Type B pancreatic cell (in vitro differentiated cells): ENCODE measurements around the gene TBCC. TPM values are rescaled to one million over a fixed set of nuclear protein-coding genes. Genes with fewer than 3 reads are reported as not detected.
A peak's percentile ranks its signal among the peaks of the same experiment; 100 is the strongest.

Source experiments
- DNase-seq: peaks from one replicate; pipeline ENCODE4 v3.0.0; 2021; ENCODE audit warnings: mixed read lengths; ENCODE audit not compliant: unreplicated experiment; ENCODE audit errors: extremely low spot score
- H3K27ac Mint-ChIP-seq: 2 replicates; pipeline ENCODE4 v1.8.0; 2021; ENCODE audit warnings: mild to moderate bottlenecking, mixed read lengths
- H3K27me3 Mint-ChIP-seq: 2 replicates; pipeline ENCODE4 v1.8.0; 2021; ENCODE audit warnings: mixed read lengths
- H3K36me3 Mint-ChIP-seq: 2 replicates; pipeline ENCODE4 v1.8.0; 2021; ENCODE audit warnings: mixed read lengths
- H3K4me1 Mint-ChIP-seq: one replicate; pipeline ENCODE4 v1.8.0; 2021; ENCODE audit warnings: mixed read lengths; ENCODE audit not compliant: unreplicated experiment
- H3K4me3 Mint-ChIP-seq: 2 replicates; pipeline ENCODE4 v1.8.0; 2021; ENCODE audit warnings: mild to moderate bottlenecking, mixed read lengths
- H3K9me3 Mint-ChIP-seq: 2 replicates; pipeline ENCODE4 v1.8.0; 2021; ENCODE audit warnings: mixed read lengths
- total RNA-seq: library from RNA; stranded (reverse); gene quantifications from 2 replicates; pipeline ENCODE4 v1.2.1, GENCODE V29; 2021; ENCODE audit warnings: low replicate concordance
- TF ChIP-seq, protein P1 (sequence below): fragments of 200-600 bp; sonication (generic); conservative IDR thresholded peaks from 2 replicates; pipeline ENCODE4 v1.5.0; 2021; ENCODE audit warnings: antibody characterized with exemption, mild to moderate bottlenecking

Gene TBCC
- total RNA-seq, 1 donor from 2014 or later, result 29.3 TPM

DNA sequence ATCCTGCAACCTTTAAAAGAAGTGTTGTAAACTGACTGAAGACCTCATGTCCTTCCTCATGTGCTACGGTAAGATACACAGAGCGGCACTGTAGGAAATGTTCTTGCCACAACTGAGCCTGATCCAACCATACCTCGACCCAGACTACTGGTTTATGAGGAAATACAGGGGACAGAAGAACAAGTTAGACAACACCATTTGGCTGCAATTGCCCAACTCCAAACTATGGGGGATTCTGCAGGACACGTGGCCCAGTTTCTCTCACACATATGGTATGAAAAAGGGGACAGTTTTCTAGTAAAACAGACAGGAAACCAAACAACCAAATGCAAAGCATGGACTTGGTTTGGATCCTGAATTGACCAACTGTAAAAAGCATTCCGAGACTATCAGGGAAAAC is 34.0 kb downstream of the TBCC start:
- no peak overlapping the region for H3K27ac Mint-ChIP-seq
- TF ChIP-seq, protein P1, sequence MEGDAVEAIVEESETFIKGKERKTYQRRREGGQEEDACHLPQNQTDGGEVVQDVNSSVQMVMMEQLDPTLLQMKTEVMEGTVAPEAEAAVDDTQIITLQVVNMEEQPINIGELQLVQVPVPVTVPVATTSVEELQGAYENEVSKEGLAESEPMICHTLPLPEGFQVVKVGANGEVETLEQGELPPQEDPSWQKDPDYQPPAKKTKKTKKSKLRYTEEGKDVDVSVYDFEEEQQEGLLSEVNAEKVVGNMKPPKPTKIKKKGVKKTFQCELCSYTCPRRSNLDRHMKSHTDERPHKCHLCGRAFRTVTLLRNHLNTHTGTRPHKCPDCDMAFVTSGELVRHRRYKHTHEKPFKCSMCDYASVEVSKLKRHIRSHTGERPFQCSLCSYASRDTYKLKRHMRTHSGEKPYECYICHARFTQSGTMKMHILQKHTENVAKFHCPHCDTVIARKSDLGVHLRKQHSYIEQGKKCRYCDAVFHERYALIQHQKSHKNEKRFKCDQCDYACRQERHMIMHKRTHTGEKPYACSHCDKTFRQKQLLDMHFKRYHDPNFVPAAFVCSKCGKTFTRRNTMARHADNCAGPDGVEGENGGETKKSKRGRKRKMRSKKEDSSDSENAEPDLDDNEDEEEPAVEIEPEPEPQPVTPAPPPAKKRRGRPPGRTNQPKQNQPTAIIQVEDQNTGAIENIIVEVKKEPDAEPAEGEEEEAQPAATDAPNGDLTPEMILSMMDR, result no peak
- no peak overlapping the region for H3K4me3 Mint-ChIP-seq
- no peaks in the 10 kb centered on the region for H3K36me3 Mint-ChIP-seq
- no peaks in the 10 kb centered on the region for H3K27me3 Mint-ChIP-seq
- peaks cover 10% of the 10 kb centered on the region for H3K4me1 Mint-ChIP-seq
- DNase-seq, result no peak
- H3K9me3 Mint-ChIP-seq, result peaks cover 9% of the 10 kb centered on the region

DNA sequence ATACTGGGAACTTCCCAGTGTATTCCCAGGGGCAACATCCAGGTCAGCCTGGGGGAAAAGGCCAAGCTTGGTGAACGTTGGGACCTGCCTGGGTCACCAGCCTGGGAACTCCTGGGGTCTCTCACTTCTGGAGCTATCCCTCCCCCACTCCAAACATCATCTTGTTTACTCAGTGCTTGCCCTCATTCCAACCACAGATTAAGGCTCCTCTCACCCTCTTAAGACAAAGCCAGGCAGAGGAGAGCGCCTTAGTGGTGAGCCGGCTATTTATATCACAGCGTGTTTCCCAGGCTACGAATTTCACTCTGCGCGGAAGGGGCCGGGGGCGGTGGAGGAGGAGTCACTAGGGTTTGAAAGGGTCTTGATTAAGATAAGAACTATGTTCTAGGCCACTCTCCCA is 35.6 kb downstream of the TBCC start:
- Mint-ChIP-seq H3K9me3 (peaks cover 9% of the 10 kb centered on the region), H3K36me3 (no peaks in the 10 kb centered on the region), H3K27me3 (no peaks in the 10 kb centered on the region), H3K27ac (peak overlapping the region; percentile 61), H3K4me1 (peaks cover 10% of the 10 kb centered on the region), H3K4me3 (no peak overlapping the region)
- TF ChIP-seq, protein P1, result no peak
- no peak for DNase-seq

DNA sequence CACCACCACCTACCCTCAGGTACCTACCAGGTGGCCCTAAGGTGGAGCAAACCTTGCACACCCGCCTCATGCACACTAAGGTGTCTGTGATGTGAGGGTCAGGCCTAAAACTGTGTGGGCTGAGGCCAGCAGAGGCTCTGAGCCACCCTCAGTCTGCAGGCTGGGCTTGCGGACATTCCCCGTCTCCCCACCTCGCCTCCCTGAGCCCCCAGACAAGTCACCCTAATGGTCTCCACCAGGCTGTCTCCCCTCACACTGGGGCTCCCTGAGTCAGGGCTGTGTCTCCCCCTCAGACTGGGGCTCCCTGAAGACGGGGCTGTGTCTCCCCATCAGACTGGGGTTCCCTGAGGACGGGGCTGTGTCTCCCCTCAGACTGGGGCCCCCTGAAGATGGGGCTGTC is 36.0 kb downstream of the TBCC start:
- H3K4me1 Mint-ChIP-seq, result peaks cover 10% of the 10 kb centered on the region
- no peak overlapping the region for H3K4me3 Mint-ChIP-seq
- TF ChIP-seq, protein P1, result no peak
- H3K27ac Mint-ChIP-seq, result no peak overlapping the region
- H3K36me3 Mint-ChIP-seq, result no peaks in the 10 kb centered on the region
- DNase-seq, result no peak
- peaks cover 9% of the 10 kb centered on the region for H3K9me3 Mint-ChIP-seq
- H3K27me3 Mint-ChIP-seq, result no peaks in the 10 kb centered on the region

DNA sequence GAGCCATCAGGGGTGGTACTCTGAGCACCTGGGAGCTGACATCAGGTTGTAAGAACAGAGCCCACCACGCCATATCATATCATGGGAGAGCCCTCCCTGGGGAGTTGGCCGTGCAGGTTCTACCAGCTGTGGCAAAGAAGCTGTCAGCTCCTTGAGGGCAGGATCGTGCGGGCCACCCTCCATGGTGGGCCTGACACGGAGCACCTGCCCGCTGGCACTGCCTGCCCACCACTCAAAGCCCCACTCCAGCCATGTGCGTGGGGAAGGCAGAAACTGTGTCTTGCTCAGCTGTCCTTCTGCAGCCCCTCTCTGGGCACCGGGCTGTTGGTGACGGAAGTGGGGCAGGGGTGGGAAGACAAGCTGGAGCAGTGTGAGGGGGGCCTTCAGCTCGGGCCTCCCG is 37.8 kb downstream of the TBCC start:
- H3K4me3 Mint-ChIP-seq, result no peak overlapping the region
- no peaks in the 10 kb centered on the region for H3K36me3 Mint-ChIP-seq
- H3K9me3 Mint-ChIP-seq, result peaks cover 9% of the 10 kb centered on the region
- no peak overlapping the region for H3K27ac Mint-ChIP-seq
- TF ChIP-seq, protein P1, result no peak
- peaks cover 10% of the 10 kb centered on the region for H3K4me1 Mint-ChIP-seq
- no peak for DNase-seq
- H3K27me3 Mint-ChIP-seq, result no peaks in the 10 kb centered on the region

DNA sequence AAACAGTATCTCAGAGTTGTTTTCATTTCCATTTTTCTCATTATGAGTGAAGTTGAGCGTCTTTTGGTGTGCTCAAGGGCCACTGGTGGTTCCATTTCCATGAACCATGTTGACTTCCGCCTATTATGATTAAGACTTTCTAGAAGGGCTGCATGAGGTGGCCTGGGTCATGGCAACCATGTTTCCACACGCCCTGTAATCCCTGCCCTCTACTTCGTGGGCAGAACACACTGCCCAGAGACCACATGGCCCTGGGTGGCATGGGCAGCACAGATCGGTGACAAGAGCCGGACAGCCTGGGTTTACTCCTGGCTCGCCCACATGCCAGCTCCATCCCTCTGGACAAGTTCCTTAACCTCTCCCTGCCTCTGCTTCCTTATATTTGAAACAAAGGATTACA is 38.3 kb downstream of the TBCC start:
- Mint-ChIP-seq H3K4me3 (no peak overlapping the region), H3K27ac (no peak overlapping the region), H3K36me3 (no peaks in the 10 kb centered on the region), H3K9me3 (peaks cover 9% of the 10 kb centered on the region), H3K27me3 (no peaks in the 10 kb centered on the region), H3K4me1 (peaks cover 10% of the 10 kb centered on the region)
- TF ChIP-seq, protein P1, result no peak
- DNase-seq, result no peak

DNA sequence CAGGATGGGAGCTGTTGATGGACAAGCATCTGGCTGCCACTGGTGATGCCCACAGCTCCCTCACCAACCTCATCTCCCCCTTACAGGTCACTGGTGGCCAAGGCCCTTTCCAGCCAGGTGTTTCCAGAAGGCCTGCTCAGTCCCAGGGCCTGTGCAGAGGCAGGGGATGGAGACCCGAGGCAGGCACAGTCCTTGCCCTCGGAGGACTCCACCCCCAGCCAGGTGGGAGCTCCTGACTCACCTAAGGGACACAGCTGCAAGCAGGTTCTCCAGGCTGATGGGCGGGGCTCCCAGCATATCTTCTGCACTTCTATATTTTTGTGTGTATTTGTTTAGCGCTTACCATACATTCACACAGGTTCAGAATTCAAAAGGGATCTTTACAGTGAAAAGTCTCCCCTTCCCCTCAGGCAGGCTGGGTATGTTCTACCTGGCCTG is 40.9 kb downstream of the TBCC start:
- Mint-ChIP-seq H3K36me3 (no peaks in the 10 kb centered on the region), H3K9me3 (no peaks in the 10 kb centered on the region), H3K4me1 (no peaks in the 10 kb centered on the region), H3K27ac (no peak overlapping the region), H3K4me3 (no peak overlapping the region), H3K27me3 (no peaks in the 10 kb centered on the region)
- no peak for DNase-seq
- TF ChIP-seq, protein P1, result no peak
